H1 (cell line): ENCODE measurements around the gene KRT1. TPM values are rescaled to one million over a fixed set of nuclear protein-coding genes. Genes with fewer than 3 reads are reported as not detected.

Experiments
- BCL11A ChIP-seq, 2 experiments: IDR thresholded peaks; one replicate each; pipeline ENCODE4 v1.6.1; 2011; ENCODE audit warnings: low read depth in 2 of 2, low read length in 2 of 2, mild to moderate bottlenecking in 2 of 2
- HDAC2 ChIP-seq, 2 experiments: fragments of 300-600 bp in 1 of 2; sonication (generic) in 1 of 2; IDR thresholded peaks; 2 replicates each; pipeline ENCODE4 v1.6.1; 2011 to 2012; ENCODE audit warnings: low read depth in 2 of 2, low read length in 2 of 2, mild to moderate bottlenecking in 2 of 2, moderate library complexity in 2 of 2, borderline replicate concordance in 1 of 2, inconsistent platforms in 1 of 2
- KDM5A ChIP-seq: fragments of 200-600 bp; IDR thresholded peaks from 2 replicates; pipeline ENCODE4 v1.7.1; 2012; ENCODE audit warnings: mild to moderate bottlenecking, low read length, inconsistent platforms, mixed read lengths
- YY1 ChIP-seq: IDR thresholded peaks from 2 replicates; pipeline ENCODE4 v1.6.1; 2011; ENCODE audit warnings: low read depth, mild to moderate bottlenecking, low read length
- polyA plus RNA-seq, 7 experiments: library from polyadenylated mRNA; depleted of rRNA in 3 of 7; stranded (reverse) in 5 of 7; unstranded in 2 of 7; fragments of >200 nt in 5 of 7; fragments of 200-250 nt in 2 of 7; gene quantifications; 1 replicate in 5 of 7; 2 replicates in 1 of 7; 4 replicates in 1 of 7; pipeline versions ENCODE4 v1.2.1 to v1.2.3, GENCODE V29; 2011 to 2013; ENCODE audit warnings: missing spikeins in 2 of 7, mixed read lengths in 2 of 7
- total RNA-seq: library from RNA; stranded (reverse); fragmentation: NEBNext Ultra II Directional; extraction: Animal tissue kit (Norgen Biotek cat#: 25700); gene quantifications from 2 replicates; pipeline ENCODE4 v1.2.1, GENCODE V29; 2021
- TF ChIP-seq, protein P1 (sequence below): IDR thresholded peaks from 2 replicates; pipeline ENCODE4 v1.6.1; 2012; ENCODE audit warnings: inconsistent platforms

The KRT1 gene
- total and polyA plus RNA-seq, 2 of the 8 experiments (the other 6 are each of a cell fraction or from before 2014, with no cell fraction given) = not detected

GRCh38 chr12:52669426-52669825 lies 10.8 kb downstream of the KRT1 start (continued):
- TF ChIP-seq HDAC2 (IDR thresholded peaks at IDR 0.05; ENCODE audit: borderline replicate concordance in 1 of 2, low read depth in 2 of 2, low read length in 2 of 2) (no peak), YY1 (no peak), KDM5A (no peak), BCL11A (IDR thresholded peaks at IDR 0.05; ENCODE audit: low read depth in 2 of 2, low read length in 2 of 2) (no peak)
- TF ChIP-seq, protein P1, sequence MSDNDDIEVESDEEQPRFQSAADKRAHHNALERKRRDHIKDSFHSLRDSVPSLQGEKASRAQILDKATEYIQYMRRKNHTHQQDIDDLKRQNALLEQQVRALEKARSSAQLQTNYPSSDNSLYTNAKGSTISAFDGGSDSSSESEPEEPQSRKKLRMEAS = no peak
